TTC549 (cell line): Measurements from ENCODE around the gene SNAP25.

Experiments used
- FAIRE-seq: peaks from 2 replicates; lab custom pipeline; 2012; peaks lifted over from hg19 to GRCh38; lab: Jason Lieb, UNC

The SNAP25 gene

GRCh38 chr20:10216146-10216791 is 2.4 kb upstream of the SNAP25 start:
- FAIRE-seq = no peak

- FAIRE-seq = no peak
These were observed 764 bp upstream of the SNAP25 start for GRCh38 chr20:10217721-10218410.

DNA sequence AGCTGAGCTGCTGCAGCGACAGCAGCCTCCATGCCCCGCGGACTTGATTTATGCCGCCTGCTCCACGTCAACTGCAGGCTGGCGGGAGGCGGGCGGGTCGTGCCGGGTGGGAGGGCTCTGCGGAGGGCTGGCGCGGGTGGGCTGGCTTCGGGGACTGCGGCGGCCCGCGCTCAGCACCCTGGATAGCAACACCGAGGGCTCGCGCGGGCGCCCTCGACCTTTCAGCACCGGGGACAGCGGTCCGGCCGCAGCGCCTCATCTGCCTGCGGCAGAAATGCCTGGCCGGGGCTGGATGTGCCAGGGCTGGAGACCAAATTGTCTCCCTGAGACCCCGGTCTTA is 792 bp downstream of the SNAP25 start:
- no peak for FAIRE-seq

- no peak for FAIRE-seq
These were observed 1.5 kb downstream of the SNAP25 start for GRCh38 chr20:10219993-10220750.

GRCh38 chr20:10221021-10221420 is 2.4 kb downstream of the SNAP25 start:
- no peak for FAIRE-seq

- no peak for FAIRE-seq
These were observed 6.9 kb downstream of the SNAP25 start for GRCh38 chr20:10225439-10226060.

DNA sequence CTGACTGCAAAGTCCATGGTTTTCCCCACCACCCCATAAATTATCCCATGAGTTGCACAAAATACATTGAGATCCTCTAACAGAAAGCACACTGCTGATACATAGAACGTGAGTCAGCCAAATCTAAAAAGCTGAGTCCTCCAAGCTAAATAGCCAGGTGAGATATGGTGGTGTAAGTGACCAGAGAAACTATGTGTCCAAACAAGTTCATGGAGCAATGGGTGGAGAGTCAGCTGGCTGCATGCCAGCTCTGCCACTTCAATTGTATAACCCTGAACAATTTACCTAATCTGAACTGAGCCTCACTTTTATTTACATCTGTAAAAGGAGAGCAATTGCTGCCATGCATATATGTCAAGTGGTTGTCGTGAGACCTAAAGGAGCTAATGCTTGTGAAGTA is 9.7 kb downstream of the SNAP25 start:
- FAIRE-seq = no peak

- FAIRE-seq = no peak
These were observed 12.7 kb downstream of the SNAP25 start for GRCh38 chr20:10231290-10231689.

DNA sequence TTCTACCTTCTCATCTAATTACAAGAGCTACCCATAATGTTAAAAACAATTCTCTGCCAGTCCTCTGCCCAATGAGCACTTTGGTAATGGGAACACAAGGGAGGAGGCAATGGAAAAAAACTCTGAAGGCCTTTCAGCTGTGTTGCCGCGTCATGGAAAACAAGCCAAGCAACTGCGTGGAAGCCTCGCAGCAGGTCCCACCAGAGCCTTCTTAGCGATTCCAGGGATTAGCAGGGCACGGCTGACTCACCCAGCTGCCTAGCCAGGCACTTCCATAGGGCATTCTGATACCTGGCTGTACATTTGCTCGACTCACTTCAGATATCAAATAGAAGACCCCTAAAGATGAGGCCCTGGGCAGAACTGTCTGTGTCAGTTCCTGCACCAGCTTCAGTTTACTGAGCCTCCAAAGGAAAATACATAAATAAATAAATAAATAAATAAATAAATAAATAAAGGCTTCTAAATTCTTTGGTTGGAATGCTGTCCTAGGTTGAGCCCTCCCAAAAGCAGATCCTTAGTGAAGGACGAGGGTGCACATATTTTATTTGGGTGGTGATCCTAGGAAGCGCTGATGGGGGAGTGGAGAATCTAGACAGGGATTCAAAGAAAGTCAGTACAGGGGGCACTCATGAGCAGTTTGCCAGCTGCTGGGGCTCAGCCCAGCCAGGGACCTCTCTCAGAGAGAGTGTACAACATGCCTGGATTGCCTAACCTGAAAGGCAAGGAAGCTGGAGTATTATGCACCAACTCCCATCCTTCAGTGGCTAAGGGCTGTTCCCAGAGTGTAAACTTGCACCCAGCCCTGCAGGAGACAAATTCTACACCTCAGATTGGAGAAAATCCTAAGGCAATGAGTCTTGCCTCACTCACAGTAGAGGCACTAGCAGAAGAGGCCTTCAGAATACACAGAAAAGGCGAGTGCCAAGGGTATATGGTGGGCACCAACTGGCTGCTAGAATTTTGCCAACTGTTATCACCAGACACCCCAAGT is 18.2 kb downstream of the SNAP25 start:
- FAIRE-seq = no peak

- no peak for FAIRE-seq
These were observed 21.3 kb downstream of the SNAP25 start for GRCh38 chr20:10239954-10240353.

- no peak for FAIRE-seq
These were observed 22.0 kb downstream of the SNAP25 start for GRCh38 chr20:10240655-10241054.

GRCh38 chr20:10242166-10242565 is 23.5 kb downstream of the SNAP25 start:
- no peak for FAIRE-seq

GRCh38 chr20:10247440-10247839 is 28.8 kb downstream of the SNAP25 start:
- no peak for FAIRE-seq

- FAIRE-seq = no peak
These were observed 30.6 kb downstream of the SNAP25 start for GRCh38 chr20:10249048-10249770.

GRCh38 chr20:10249822-10250221 is 31.2 kb downstream of the SNAP25 start:
- FAIRE-seq = no peak

- FAIRE-seq = no peak
These were observed 32.3 kb downstream of the SNAP25 start for GRCh38 chr20:10250902-10251301.

DNA sequence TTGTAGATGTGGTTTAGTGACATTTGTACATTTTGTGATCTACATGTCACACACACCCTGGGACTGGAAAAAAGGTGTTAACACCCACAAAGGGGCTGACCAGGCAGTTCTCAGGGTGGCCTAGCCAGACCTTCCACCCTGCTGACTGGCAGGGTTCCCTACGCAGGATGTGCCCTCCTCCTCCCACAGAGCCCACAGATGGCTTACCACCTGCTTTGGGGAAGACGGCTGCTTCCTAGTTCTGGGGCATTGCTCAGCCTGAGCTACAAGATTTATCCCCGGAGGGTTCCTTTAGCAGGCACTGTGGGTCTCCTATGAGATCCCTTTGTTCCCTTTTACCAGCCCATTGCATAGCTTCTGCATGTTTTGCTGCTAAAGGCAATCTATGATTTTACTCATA is 35.1 kb downstream of the SNAP25 start:
- FAIRE-seq = no peak

GRCh38 chr20:10255846-10256245 is 37.2 kb downstream of the SNAP25 start:
- FAIRE-seq = no peak

- FAIRE-seq = no peak
These were observed 40.5 kb downstream of the SNAP25 start for GRCh38 chr20:10259166-10259565.

DNA sequence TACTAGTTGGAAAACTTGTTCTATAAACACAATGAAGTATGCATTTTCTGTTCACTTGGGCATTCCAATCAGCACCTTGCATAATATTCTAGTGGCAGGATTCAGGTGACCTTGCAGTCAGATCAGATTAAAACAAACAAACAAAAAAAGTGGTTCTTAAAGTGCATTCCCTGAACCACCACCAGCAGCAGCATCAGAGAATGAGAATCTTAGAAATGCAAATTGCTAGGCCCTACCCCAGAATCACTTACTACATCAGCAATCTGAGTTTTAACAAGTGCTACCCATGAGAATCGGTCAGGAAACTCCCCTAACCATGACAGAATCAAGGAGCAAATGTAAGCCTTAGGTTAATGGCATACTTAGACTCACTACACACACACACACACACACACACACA is 41.7 kb downstream of the SNAP25 start:
- no peak for FAIRE-seq

DNA sequence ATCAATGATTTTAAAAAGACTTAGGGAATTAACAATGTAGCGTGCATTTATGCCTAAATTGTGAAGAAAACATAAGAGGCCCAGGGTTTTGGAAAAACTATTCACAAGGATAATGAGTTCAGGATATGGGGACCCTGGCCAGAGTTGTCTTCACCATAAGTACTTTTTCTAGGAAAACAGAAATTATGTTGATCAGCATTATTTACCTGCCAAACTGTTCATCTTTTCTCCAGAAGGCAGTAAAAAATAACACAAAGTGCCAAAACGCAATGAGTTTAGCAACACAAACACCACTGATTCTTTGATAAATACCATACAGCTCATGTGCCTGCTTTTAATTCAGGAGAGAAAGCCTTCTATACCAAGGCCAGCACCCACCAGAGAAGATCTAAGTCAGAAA is 43.1 kb downstream of the SNAP25 start:
- no peak for FAIRE-seq
